GM13976 (cell line): ENCODE results near the gene OSTC.
A peak's percentile ranks its signal among the peaks of the same experiment; 100 is the strongest.

Experiments
- DNase-seq: peaks from one replicate; pipeline ENCODE4 v3.0.0; 2012; ENCODE audit warnings: low spot score
- in situ Hi-C: fragments of 300-500 bp; cut with MboI; formaldehyde crosslinking; loops from one replicate; pipeline ENCODE4 v1.12.0; 2022; ENCODE audit warnings: low sequenced_read_pairs, mixed read lengths, inconsistent platforms; ENCODE audit not compliant: unreplicated experiment
- TF ChIP-seq, protein P1 (sequence below): IDR thresholded peaks from 2 replicates; pipeline ENCODE4 v1.5.1; 2012; ENCODE audit warnings: borderline replicate concordance, mild to moderate bottlenecking; ENCODE audit not compliant: insufficient read depth; ENCODE audit errors: extremely low read depth, missing control alignments, control extremely low read depth

The OSTC gene

DNA sequence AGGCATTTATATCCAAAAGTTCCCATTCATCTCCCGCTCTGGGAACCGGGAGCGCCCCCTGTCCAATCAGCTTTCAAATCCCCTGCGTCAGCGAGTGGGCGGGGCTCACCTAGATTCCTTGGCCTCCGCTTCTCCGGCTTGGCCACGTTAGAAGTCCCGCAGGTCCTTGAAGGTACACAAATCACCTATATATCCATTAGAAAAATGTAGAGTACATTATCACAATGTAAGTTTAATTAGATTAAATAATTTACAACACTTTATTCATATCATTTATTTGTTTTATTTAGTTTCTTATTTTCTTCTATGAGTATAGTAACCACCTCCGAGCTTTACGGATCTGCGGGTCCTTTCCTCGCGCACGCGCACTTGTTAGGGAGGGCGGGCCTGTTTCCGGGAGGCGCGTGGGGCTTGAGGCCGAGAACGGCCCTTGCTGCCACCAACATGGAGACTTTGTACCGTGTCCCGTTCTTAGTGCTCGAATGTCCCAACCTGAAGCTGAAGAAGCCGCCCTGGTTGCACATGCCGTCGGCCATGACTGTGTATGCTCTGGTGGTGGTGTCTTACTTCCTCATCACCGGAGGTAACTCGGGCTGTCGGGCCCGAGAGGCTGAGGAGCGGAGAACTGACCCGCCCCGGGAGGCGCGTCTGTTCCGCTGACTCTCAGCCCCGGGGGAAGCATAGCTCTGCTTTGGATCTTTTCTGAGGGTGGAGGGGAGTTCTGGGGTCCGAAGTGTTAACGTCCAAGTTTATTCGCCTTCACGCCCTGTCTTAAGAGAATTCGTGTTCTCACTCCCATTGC, at the start of gene OSTC:
Gene OSTC (plus strand): TSS at position 388 of the 802 bp plus-strand sequence. CDS start 57 bp downstream, at position 445.
- in situ Hi-C loops: no loop called here
- peak; percentile 84 for DNase-seq
- TF ChIP-seq, protein P1, sequence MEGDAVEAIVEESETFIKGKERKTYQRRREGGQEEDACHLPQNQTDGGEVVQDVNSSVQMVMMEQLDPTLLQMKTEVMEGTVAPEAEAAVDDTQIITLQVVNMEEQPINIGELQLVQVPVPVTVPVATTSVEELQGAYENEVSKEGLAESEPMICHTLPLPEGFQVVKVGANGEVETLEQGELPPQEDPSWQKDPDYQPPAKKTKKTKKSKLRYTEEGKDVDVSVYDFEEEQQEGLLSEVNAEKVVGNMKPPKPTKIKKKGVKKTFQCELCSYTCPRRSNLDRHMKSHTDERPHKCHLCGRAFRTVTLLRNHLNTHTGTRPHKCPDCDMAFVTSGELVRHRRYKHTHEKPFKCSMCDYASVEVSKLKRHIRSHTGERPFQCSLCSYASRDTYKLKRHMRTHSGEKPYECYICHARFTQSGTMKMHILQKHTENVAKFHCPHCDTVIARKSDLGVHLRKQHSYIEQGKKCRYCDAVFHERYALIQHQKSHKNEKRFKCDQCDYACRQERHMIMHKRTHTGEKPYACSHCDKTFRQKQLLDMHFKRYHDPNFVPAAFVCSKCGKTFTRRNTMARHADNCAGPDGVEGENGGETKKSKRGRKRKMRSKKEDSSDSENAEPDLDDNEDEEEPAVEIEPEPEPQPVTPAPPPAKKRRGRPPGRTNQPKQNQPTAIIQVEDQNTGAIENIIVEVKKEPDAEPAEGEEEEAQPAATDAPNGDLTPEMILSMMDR: no peak

DNA sequence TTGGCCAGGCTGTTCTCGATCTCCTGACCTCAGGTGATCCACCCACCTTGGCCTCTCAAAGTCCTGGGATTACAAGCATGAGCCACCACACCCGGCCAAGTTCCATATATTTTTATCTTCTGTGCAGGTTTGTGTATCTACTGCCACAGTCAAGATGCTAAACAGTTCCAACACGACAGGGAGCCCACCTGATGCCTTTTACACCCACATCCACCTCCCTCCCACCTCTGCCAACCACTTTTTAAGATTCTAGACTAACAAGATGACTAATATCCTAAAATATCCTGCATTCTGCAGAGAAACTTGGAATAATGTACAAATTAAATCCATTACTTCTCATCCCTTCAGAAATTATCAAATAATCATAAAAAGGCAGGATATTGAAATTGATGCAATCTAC, 49.3 kb upstream of the OSTC start:
- in situ Hi-C loops: no loop called here
- TF ChIP-seq, protein P1: no peak
- no peak for DNase-seq

DNA sequence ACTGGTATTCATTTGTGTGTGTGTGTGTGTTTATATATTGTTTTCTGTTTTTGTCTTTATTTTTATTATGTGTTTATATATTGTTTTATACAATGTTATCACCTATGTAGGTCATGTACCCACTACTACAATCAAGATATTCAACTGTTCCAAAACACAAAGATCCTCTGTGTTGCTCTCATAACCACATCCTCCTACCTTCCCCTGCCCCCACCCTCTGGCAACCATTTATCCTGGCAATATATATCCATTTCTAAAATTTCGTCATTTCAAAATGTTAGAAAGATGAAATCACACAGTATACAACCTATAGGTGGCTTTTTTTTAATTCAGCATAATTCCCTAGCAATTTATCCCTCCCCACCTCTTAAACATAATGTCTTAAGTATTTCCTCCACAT, 48.9 kb upstream of the OSTC start:
- in situ Hi-C loops: no loop called here
- DNase-seq: no peak
- TF ChIP-seq, protein P1: no peak

DNA sequence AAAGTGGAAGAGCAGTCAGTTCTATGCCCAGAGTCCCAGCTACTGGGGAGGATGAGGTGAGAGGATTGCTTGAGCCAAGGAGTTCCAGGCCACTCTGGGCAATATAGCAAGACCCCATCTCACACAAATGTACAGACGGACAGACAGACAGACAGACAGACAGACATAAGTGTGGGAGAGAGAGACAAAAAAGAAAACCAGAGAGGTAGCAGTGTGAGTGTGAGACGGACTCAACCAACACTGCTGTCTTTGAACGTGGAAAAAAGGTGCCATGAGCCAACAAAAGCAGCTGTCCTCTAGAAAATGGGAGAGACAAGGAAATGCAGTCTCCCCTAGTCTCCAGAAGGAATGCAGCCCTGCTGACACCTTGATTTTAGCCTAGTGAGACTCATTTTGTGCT, 48.2 kb upstream of the OSTC start:
- DNase-seq: no peak
- TF ChIP-seq, protein P1: no peak
- in situ Hi-C loops: no loop called here

DNA sequence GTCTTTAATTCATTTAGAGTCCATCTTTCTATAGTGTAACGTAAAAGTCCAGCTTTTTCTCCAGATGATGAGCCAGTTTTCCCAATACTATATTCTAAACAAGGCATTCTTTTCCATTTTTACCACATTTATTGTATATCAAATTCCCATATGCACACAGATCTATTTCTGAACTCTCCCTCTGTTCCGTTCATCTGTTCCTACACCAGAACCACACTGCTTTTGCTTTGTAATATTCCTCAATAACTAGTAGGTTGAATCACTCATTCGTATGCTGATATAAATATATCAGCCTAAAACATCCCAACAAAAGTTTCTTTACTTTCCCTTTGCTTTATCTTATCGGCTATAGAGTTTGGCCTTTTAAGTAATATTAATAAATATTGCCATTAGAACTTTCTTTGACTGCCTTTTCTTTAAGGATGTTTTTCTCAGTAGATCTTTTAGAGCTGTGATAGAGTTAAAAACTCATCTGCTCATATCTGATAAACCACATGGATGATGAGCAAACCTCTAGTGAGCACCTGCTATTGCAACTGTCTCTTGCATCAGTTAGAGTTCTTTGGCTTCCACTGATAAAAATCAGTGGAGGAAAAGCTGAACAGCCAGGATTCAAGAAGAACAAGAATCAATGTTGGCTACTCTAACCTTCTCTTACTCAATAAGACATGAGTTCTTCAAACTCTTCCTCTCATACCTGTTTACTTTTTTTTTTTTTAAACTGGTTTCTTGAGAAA, 43.2 kb upstream of the OSTC start:
- TF ChIP-seq, protein P1: no peak
- in situ Hi-C loops: no loop called here
- no peak for DNase-seq

DNA sequence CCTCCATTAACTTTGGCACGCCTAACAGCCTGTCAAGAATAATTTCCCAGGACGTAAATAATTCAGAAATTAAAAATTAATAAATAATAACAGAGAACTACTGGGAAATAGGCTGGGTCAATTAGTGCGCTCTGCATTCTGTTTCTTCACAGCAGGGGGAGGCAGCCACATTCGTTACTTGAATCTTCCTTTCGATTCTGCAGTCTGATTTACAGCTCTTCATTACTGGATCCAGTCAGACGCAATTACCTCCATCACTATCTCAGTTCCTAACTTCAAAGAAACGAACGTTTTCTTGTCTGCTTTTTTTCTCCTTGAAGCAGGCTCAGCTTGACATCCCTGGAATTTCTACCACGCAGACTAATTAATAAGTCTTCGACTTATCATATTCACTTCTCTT, 39.0 kb upstream of the OSTC start:
- DNase-seq: no peak
- TF ChIP-seq, protein P1: no peak
- in situ Hi-C loops: no loop called here
